GM18502 (cell line): Measurements from ENCODE around the gene MRPL33.

Experiments used
- ATAC-seq: cut with Tn5 transposase; IDR thresholded peaks from one replicate; pipeline ENCODE4 v1.9.1; 2021; ENCODE audit warnings: mild to moderate bottlenecking; ENCODE audit not compliant: unreplicated experiment, poor library complexity

Gene MRPL33

DNA sequence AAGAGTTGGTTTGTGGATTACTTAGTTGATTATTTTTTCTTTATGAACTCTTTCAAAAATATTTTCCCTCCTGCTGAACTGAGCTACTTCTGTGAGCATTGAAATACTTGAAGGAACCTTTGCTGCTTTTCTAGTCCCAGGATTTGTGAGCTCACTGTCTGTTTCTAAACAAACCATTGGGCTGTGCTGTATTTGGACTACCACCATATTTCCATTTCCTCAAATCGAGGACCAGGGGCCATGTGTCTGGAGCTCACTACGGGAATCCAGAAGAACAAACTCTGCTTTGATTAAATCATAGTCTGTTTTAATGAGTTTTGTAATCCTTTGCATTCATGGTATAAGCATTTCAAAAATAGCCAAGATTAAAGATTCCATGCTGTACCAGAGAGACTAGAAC lies 1.3 kb downstream of the MRPL33 start:
- ATAC-seq, result no peak

DNA sequence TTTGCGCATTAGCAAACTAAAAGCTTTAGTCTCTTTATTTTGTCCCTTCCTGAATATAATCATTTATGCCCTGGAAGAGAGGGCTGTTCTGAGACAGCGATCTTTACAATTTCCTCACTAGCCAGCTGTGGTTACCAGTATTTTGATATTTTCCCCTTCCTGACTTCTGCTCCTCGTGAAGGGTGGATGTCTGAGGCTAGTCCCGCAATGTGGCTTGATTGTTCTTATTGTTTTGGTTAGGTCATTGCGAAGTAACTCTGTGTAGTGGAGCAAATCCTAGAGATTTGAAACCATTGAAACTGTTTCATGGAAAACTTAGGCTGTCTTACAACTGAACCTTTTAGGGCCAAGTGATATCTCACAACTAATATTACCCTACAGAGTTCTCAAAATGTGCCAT lies 2.4 kb downstream of the MRPL33 start:
- ATAC-seq, result no peak

DNA sequence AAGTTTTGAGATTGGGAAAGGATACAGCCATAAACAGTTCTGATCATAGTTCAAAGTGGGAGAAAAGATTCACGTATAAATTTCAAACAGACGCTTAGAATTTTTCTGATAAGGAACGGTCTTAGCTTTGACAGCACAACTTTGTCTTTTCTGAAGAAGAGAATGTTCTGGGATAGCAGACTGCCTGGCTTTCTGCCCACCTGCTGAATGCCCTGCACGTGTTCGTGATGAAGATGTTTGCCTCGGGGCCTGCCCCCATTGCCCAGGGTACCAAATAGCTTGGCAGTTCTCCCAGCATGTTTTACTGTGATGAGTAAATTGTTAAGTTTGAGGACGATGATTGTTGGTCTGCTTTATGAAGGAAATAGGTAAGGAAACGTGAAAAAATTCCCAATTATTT lies 4.6 kb downstream of the MRPL33 start:
- no peak for ATAC-seq

DNA sequence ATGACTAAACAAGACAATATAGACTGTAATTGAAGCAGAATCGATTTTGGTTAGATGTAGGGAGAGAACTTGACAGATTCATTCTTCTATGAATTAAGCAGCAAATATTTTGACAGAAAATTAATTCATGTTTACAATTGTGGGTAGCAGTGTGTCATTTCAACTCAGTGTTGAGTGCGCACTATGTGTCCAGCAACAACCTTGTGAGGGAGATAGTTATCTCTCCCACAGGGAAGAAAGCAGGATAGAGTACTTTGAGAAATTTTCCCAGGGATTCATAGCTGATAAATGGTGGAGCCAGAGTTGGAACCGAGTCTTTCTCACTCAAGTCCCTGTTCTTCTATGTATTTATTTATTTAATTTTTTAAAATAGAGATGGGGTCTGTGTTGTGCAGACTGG lies 5.2 kb downstream of the MRPL33 start:
- ATAC-seq, result no peak

DNA sequence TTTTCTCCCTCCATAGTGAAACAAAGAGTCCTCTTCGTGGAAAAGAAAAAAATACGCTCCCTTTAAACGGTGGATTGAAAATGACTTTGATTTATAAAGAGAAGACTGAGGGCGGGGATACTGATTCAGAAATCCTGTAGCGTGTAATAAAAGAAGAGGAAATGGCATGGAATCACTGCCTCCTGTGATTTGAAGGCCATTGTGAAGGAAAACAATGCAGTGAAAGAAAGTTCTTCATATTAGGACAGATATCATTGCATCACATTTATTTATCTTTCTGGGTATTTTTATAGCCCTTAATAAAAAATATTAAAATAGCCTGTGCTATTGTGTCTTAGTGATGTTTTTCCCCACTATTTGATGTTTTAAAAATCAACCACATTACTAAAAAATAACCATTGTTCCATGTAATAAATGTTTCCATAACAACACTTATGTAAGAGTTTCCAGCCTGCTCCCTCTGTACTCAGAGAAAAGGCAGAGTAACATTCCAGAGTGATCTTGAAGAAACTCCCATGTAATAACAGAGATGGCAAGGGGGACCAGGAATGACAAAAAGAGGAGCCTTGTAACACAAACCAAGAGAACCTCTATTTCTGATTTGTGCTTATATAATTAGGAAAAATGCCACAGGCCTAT lies 8.0 kb downstream of the MRPL33 start:
- no peak for ATAC-seq

DNA sequence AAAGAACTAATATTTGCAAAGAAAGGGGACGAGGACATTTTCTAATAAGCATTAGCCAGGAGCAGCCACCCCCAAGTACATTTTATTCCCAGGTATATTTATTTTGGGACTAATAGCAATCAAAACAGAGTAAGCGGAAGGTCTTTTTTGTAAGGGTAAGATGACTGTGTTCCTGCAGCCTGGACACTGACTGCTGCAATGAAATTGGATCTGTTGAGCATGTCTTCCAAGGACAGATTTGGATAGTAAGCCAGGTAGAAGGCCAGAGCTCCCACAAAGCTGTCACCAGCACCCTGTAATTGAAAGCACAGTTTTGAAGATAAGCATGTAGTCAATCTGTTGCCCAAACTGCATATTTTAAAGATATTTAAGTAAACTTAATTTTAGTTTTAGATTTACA lies 10.0 kb downstream of the MRPL33 start:
- no peak for ATAC-seq

DNA sequence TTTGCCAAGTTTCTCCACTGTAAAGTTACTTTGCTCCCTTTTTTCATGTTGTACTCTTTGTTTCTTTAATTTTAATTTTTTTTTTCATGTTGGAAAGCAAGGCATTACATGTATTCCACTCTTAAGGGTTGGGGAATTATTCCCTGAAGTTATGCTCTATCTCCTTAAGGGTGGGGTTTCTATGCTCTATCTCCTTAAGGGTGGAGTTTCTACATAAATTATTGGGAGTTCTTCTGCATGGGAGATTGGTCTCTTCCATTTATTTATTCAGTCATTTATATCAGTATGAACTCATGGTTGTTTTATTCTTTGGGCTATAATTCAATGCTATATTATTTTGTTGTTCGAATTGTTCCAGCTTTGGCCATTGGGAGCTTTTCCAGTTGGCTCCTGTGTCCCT lies 11.2 kb downstream of the MRPL33 start:
- no peak for ATAC-seq

DNA sequence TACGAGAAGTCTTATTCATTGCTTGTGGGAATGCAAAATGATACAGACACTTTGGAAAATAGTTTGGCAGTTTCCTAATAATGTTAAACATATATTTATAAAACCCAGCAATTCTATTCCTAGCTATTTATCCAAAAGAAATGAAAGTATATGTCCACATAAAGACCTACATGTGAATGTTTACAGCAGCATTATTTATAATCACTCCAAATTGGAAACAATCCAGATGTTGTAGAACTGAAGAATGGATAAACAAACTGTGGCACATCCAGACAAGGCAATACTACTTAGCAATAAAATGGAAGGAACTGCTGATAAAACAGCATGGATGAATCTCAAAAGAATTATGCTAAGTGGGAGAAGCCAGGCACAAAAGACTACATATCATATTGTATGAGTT lies 19.3 kb downstream of the MRPL33 start:
- no peak for ATAC-seq

DNA sequence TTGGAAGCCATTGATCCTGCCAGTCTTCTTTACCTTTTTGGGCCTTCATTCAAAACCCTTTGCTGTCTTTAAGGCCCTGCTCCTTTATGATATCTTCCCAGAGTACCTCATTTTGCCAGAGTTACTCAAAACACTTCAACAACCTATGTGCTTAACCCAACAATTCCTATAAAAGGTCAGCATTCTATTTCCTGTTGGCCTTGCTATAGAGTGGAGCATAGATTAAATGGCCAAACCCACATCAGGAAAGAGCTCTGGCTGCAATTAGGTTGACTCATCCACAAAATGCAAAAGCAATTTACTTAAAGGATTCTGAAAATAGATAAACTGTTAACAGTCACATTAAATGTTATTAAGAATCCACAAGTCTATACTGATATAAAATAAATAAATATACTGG lies 21.2 kb downstream of the MRPL33 start:
- no peak for ATAC-seq

DNA sequence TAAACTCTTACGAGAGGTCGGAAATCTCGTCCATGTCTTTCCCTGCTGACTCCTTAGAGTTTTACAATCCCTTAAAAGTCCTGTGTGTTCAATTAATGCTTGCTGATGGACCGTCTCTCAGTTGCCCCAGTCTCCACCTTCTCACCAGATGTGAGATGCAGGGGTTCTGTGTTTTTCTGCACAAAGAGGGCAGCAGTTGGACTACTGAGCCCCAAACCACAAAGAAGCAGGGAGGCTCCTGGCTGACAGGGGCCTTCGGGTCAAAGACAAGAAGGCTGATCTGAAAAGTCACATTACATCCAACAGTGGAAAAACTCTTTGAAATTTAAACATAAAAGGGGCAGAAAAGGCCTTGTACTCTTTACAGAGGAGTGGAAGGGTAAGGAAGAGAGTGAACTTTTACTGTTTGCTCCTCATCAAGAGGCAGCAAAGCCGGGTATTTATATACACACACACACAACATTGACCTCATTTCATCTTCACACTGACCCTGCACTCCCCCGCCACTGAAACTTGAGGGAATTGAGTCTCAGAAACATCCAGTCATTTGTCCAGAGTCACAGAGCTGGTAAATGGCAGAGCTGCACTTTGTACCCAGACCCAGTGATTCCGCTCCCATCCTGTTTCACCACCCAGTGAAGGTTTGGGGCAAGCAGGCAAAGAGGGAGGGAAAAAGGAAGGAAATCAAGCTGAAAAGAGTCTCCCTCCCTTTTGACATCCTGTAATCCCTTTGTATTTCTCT lies 23.7 kb downstream of the MRPL33 start:
- no peak for ATAC-seq

DNA sequence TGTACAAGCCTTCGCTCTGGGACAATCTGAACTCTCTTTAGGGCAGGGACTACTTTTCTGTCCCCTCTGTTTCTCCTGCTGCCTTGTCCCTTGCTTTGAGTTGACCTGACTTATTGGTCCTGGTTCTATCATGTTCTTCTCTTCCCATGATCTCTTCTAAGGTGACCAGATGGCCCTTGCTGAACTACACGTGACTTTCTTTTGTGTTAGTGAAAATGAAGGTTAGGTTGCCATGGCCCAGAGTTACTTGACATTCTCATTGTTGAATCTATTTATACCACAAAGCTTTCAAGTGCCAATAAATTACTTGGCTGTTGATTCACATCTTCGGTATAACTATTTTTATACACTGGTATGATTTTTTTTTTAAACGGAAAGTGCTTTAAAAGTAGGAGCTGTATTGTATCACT lies 24.4 kb downstream of the MRPL33 start:
- no peak for ATAC-seq

DNA sequence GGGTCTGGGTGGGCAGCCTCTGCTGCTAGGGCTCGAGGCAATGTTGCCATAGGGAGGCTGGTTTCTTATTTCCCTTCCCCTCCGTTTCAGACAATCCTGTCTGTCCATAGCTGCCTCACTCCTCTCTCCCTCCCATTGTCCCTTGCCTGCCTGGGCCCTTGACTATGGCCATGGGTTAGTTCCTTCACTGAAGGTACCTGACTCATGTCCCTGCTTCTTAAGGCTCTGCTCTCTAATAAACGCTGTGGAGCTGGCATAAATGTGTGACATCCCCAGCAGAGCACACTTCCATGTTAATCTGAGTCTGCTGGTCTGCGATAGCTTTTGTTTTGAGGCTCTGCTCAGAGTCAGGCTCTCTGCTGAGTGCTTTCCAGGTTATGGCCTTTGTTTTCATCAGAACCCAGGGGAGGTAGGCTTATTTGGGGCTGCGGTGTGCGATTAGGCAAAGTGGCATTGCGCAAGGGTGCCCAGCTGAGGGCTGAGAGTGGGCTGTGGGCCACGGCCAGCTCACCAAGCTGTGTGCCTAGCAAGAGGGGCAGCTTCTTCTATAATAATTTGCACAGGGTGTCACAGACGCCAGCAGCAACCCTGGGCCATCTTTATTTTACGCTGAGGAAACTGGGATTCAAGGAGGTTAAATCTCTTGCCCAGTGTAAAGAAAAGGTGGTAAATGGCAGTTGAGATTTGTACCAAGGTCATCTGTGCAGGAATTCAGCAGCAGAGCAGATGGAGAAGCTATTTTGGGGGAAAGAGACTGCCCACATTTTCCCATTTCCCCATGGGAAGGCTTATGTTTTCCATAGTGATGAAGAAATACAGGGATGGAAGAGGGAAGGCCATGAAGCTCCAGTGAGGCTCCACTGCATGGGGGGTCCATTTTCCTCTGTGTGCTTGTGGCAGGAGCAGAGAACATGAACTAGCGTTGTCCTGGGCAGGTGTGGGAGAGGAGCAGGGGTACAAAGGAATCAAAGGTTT lies 25.6 kb downstream of the MRPL33 start:
- no peak for ATAC-seq

DNA sequence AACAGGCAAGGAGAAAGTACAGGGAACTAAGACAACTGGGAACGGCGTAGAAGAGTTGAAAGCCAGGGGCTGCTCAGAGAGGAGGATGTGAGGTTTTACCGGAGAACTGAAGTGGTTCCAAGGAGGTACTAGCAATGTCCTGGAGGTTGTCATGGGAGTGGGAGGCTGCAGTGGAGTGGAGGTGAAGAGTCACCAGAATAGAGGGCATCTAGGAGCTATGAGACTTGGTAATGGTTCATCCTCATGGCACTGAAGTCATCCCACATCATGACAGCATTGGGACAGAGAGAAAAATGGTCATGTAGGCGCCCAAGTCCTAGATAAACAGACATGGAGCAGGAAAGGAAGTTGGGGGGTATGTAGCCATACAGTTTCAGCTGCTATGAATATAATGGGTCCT lies 26.3 kb downstream of the MRPL33 start:
- no peak for ATAC-seq

DNA sequence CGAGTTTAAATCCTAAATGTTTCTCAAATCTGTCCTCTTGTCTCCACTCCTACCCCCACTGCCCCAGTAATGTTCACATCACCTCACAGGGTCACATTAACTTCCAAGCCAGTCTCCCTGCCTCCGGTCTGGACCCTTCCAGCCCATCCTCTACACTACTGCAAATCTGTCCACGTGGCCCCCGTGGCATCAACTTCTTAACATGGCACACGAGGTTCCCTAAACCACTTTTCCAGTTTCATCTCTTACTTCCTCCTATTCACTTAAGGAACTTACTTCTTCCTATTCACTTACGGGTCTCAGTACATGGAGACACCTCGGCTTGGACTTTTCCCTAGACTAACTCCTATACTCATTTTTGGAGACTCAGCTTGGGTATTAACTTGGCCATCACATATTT lies 27.0 kb downstream of the MRPL33 start:
- ATAC-seq, result no peak

DNA sequence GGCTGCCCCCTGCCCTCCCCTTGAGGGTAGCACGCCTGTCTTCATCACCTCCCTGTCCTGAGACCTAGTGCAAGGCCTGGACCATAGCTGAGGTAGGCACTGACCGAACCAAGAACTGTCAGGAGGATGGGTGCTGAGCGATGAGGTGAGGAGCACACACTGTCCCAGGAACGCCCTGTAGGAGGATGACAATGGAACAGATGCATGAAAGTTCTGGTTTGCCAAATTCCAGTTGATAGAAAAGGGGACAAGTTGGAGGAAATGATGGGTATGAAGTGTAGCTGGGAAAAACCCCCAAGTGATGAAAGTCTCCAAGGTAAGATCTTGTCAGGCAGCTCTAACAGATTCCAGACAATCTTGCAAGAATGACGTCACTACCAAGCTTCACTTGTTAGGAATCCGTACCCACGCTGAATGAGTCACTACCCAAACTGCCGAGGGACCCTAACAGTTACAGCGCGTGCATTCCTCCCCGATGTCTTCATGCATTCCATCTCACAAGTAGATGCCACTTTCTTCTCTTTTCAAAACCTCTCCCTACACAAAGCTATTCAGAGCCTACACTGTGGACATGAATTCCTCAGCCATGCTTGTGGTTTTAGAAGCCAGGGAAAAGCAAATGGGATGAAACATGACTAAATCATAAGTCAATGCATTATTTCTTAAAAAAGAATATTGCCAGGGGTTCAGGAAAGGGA lies 27.6 kb downstream of the MRPL33 start:
- no peak for ATAC-seq

DNA sequence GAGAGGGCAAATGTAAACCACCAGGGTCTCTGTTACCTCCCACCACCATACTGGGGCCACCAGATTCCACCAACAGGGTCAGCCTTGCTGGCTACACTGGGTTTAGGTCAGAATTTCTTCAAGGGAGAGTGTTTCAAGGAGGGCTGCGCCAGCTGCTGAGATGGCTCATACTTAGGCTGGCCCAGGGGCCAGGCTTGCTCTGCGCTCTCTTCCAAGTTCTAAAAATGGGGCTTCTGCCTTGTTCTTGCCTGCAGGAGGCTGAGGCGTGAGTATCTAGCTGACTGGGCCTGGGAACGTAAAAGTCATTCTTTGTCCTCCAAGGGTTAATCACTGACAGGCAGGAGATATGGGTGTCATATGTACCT lies 28.1 kb downstream of the MRPL33 start:
- no peak for ATAC-seq

DNA sequence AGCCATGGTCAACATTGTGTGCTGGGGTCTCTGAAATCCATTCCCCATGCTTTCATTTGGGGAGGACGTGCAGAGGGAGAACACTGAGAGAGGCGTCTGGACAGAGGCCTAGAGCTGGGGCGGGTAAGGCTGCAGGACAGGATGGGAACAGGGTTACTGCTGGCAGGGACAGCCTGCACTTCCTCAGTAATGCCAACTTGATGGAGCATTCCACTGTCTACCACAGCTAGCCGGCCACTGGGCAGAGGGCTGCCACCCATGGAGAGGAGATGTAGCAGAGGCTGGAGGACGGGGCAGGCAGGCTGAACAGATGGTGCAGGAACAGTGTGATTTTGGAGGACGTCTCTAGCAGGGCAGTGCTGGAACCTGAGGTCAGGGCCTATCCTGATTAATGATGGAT lies 29.3 kb downstream of the MRPL33 start:
- no peak for ATAC-seq

DNA sequence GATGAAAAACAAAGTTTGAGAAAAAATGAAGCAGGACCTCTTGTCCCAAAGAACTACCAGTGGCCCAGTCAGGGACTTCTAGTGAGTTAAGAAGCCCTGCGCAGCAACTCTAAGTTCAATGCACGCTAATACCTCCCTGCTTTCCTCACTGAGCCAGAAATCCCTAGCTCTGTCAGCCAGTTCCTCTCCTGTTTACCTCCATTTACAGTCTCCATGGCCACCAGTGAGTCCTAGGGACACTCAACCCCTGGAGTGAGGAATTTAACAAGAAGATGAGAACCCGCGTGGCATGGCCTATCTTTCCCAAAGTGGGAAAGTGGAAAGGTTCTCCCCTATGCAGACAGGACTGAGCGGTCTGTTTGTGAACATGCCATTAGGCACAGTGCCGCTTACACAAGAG lies 31.0 kb downstream of the MRPL33 start:
- no peak for ATAC-seq

DNA sequence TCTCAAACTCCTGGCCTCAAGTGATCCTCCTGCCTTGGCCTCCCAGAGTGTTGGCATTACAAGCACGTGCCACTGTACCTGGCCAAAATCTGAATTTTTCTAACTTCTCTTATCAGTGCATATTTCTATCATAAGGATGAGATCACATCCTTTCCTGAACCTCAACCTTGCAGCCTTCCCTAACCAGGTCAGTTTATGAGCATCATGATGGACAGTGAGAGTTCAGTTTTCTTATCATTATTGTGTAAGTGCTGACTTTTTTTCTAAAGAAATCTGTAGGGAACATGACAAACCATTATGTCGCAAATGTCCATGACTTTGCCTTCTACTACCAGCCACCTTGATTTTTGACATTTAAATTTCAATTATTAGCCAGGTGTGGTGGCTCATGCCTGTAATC lies 31.5 kb downstream of the MRPL33 start:
- ATAC-seq, result no peak

DNA sequence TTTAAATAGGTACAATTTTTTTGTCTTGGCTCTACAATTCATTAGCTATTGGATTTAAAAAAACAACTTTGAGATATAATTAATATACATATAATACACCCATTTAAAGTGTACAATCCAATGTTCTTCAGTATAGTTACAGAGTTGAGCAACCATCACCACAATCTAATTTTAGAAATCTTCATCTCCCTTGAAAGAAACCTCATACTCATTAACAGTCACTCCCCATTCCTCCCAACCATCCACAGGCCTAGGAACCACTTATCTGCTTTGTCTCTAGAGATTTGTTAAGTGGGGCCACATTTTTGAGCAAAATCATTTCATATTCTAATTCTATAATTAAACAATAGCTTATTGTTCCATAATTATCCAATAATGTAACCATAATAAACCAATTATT lies 32.6 kb downstream of the MRPL33 start:
- ATAC-seq, result no peak

DNA sequence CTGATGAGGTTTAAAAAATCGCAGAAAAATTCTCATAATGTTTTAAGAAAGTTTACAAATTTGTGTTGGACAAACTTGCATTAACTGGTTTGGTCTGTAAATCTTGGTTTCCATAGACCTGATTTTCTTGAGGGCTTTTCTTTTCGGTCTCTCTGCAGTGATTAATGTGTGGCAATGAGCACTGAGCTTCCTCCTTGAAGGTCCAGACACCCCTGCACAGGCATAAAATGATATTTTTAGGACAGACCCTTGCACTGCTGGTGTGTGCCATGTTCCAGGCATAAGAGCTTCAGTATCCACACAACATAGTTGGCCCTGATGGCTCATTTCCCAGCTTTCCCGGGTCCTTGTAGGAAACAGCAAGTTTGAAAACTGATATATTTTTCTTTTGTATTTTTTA lies 33.7 kb downstream of the MRPL33 start:
- ATAC-seq, result no peak
